ENCODE measurements around the gene CDA. TPM values are rescaled to one million over a fixed set of nuclear protein-coding genes. Genes with fewer than 3 reads are reported as not detected.

Gene CDA
- total and polyA plus RNA-seq, 2 donors (not counting 3 experiments of a cell fraction or from before 2014, with no cell fraction given) = 0.35 to 1.9 TPM

DNA sequence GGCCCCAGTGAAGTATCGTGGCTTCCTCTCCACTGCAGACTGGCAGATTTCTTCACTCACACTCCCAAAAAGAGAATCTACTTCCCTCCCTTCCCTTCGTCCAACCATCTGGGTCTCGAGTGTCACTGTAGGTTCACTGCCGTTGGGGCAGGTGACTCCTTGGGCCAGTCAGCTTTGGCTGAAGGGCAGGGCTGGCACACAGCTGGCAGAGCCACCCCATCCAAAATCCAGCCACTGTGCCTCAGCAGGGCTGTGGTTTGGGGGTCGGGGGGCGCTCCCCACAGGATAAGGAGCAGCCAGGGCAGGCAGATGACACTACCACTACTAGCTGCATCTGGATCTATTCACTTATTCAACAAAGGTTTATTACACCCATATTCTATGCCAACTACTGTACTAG is 54.2 kb downstream of the CDA start:
- no peak overlapping the region for H3K4me3 ChIP-seq (replicated peaks in 1 of 3; ENCODE audit: insufficient read depth in 1 of 3, low read depth in 1 of 3, low read length in 3 of 3)
- no peaks in the 10 kb centered on the region for H4K20me1 ChIP-seq (replicated peaks; ENCODE audit: control insufficient read depth, extremely low read depth, insufficient read depth, low read length)
- intact Hi-C loops (cut with micrococcal nuclease) = no loop called here
- no peak for TF ChIP-seq JUN (IDR thresholded peaks at IDR 0.05; ENCODE audit: borderline replicate concordance, insufficient read depth, insufficient read length, low read depth)
- no peak for TF ChIP-seq GATA2 (IDR thresholded peaks at IDR 0.05; ENCODE audit: insufficient read depth, insufficient read length, low read depth, low read length)
- no peak for FAIRE-seq
- no peaks in the 10 kb centered on the region for H3K79me2 ChIP-seq (ENCODE audit: control insufficient read depth, insufficient read depth, low read length)
- no peaks in the 10 kb centered on the region for H3K4me1 ChIP-seq (ENCODE audit: control insufficient read depth, extremely low read depth, insufficient read depth, low read length)
- POLR2A ChIA-PET = no interaction called here
- DNase-seq (ENCODE audit: low read depth, low spot score) = no peak
- no peak overlapping the region for H2AFZ ChIP-seq (ENCODE audit: low read depth, low read length)
- no peaks in the 10 kb centered on the region for H3K27me3 ChIP-seq (ENCODE audit: control insufficient read depth in 2 of 2, insufficient read depth in 2 of 2, low read length in 2 of 2)
- no TSS peak for BruUV-seq (replicated peaks)
- H3K4me2 ChIP-seq (ENCODE audit: insufficient read depth, low read length) = no peak overlapping the region
- dilution Hi-C loops (cut with MboI; ENCODE audit: extremely low pct_ligation_motif_present, low sequenced_read_pairs) = no loop called here
- H3K36me3 ChIP-seq (ENCODE audit: control insufficient read depth in 2 of 2, extremely low read depth in 1 of 2, insufficient read depth in 2 of 2, low read length in 2 of 2) = peaks cover 2 to 23% of the 10 kb centered on the region in 2 experiments
- no peak overlapping the region for H3K27ac ChIP-seq (ENCODE audit: insufficient read depth, low read depth, low read length)
- no peaks in the 10 kb centered on the region for H3K9me1 ChIP-seq (replicated peaks; ENCODE audit: control insufficient read depth, extremely low read depth, insufficient read depth, low read length)
- H3K9ac ChIP-seq (replicated peaks; ENCODE audit: extremely low read depth, insufficient read depth, low read length) = no peak overlapping the region
- H3K9me3 ChIP-seq (replicated peaks; ENCODE audit: control insufficient read depth, insufficient read depth, low read length) = no peaks in the 10 kb centered on the region
- CTCF ChIA-PET = interaction anchor here (0.9 to 1.3 kb wide), 2 partner anchors 9 to 68 kb away, joined by 3 to 4 read pairs; no protein-coding TSS in a partner anchor

DNA sequence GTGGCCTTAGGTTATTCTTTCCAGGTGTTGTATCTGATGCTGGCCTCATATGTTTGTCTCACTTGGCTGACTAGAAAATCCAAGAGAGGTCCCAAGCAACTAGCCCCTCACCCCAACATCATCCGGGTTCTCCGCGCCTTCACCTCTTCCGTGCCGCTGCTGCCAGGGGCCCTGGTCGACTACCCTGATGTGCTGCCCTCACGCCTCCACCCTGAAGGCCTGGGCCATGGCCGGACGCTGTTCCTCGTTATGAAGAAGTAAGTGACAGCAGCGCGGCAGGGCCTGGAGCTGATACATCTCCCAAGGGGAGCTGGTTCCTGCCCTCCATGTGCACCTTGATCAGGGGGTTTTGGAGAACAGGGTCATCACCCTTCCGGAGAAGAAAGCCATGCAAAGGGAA is 55.5 kb downstream of the CDA start:
- TF ChIP-seq GATA2 (IDR thresholded peaks at IDR 0.05; ENCODE audit: insufficient read depth, insufficient read length, low read depth, low read length) (no peak), EZH2 (IDR thresholded peaks at IDR 0.05; ENCODE audit: borderline replicate concordance, low read depth, low read length, severe bottlenecking) (no peak), FOS (IDR thresholded peaks at IDR 0.05; ENCODE audit: borderline replicate concordance, insufficient read depth, low read length) (no peak), POLR2AphosphoS5 (IDR thresholded peaks at IDR 0.05; ENCODE audit: insufficient read depth, low read depth, low read length) (no peak), JUN (IDR thresholded peaks at IDR 0.05; ENCODE audit: borderline replicate concordance, insufficient read depth, insufficient read length, low read depth) (no peak), MYC (IDR thresholded peaks at IDR 0.05; ENCODE audit: low read depth, low read length) (no peak), POLR2A (IDR thresholded peaks at IDR 0.05; ENCODE audit: low read depth, low read length) (no peak)
- TF ChIP-seq, protein P1, sequence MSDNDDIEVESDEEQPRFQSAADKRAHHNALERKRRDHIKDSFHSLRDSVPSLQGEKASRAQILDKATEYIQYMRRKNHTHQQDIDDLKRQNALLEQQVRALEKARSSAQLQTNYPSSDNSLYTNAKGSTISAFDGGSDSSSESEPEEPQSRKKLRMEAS (IDR thresholded peaks at IDR 0.05; ENCODE audit: insufficient read depth, insufficient read length) = no peak
- TF ChIP-seq, protein P2, sequence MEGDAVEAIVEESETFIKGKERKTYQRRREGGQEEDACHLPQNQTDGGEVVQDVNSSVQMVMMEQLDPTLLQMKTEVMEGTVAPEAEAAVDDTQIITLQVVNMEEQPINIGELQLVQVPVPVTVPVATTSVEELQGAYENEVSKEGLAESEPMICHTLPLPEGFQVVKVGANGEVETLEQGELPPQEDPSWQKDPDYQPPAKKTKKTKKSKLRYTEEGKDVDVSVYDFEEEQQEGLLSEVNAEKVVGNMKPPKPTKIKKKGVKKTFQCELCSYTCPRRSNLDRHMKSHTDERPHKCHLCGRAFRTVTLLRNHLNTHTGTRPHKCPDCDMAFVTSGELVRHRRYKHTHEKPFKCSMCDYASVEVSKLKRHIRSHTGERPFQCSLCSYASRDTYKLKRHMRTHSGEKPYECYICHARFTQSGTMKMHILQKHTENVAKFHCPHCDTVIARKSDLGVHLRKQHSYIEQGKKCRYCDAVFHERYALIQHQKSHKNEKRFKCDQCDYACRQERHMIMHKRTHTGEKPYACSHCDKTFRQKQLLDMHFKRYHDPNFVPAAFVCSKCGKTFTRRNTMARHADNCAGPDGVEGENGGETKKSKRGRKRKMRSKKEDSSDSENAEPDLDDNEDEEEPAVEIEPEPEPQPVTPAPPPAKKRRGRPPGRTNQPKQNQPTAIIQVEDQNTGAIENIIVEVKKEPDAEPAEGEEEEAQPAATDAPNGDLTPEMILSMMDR (IDR thresholded peaks at IDR 0.05; ENCODE audit: extremely low read depth in 1 of 2, insufficient read depth in 1 of 2, low read depth in 1 of 2, low read length in 2 of 2) = no peak
- dilution Hi-C loops (cut with MboI; ENCODE audit: extremely low pct_ligation_motif_present, low sequenced_read_pairs) = no loop called here
- CTCF ChIA-PET = no interaction called here
- H3K27me3 ChIP-seq (ENCODE audit: control insufficient read depth in 2 of 2, insufficient read depth in 2 of 2, low read length in 2 of 2) = no peaks in the 10 kb centered on the region
- H3K4me3 ChIP-seq (replicated peaks in 1 of 3; ENCODE audit: insufficient read depth in 1 of 3, low read depth in 1 of 3, low read length in 3 of 3) = no peak overlapping the region
- intact Hi-C loops (cut with micrococcal nuclease) = no loop called here
- POLR2A ChIA-PET = no interaction called here
- DNase-seq (ENCODE audit: low read depth, low spot score) (no peak), FAIRE-seq (no peak)
- H2AFZ ChIP-seq (ENCODE audit: low read depth, low read length) = no peak overlapping the region
- H3K36me3 ChIP-seq (ENCODE audit: control insufficient read depth in 2 of 2, extremely low read depth in 1 of 2, insufficient read depth in 2 of 2, low read length in 2 of 2) = peaks cover 2 to 29% of the 10 kb centered on the region in 2 experiments
- no peak overlapping the region for H3K9ac ChIP-seq (replicated peaks; ENCODE audit: extremely low read depth, insufficient read depth, low read length)
- no peaks in the 10 kb centered on the region for H4K20me1 ChIP-seq (replicated peaks; ENCODE audit: control insufficient read depth, extremely low read depth, insufficient read depth, low read length)
- H3K9me1 ChIP-seq (replicated peaks; ENCODE audit: control insufficient read depth, extremely low read depth, insufficient read depth, low read length) = no peaks in the 10 kb centered on the region
- H3K4me1 ChIP-seq (ENCODE audit: control insufficient read depth, extremely low read depth, insufficient read depth, low read length) = no peaks in the 10 kb centered on the region
- H3K9me3 ChIP-seq (replicated peaks; ENCODE audit: control insufficient read depth, insufficient read depth, low read length) = no peaks in the 10 kb centered on the region
- H3K27ac ChIP-seq (ENCODE audit: insufficient read depth, low read depth, low read length) = no peak overlapping the region
- H3K79me2 ChIP-seq (ENCODE audit: control insufficient read depth, insufficient read depth, low read length) = no peaks in the 10 kb centered on the region
- no TSS peak for BruUV-seq (replicated peaks)
- H3K4me2 ChIP-seq (ENCODE audit: insufficient read depth, low read length) = no peak overlapping the region
